Upper lobe of left lung (tissue), 6 donors: ENCODE data around the gene PSME2. TPM values are rescaled to one million over a fixed set of nuclear protein-coding genes. Genes with fewer than 3 reads are reported as not detected.
A peak's percentile ranks its signal among the peaks of the same experiment; 100 is the strongest.

Source experiments
- ATAC-seq, 2 donors: fragments of 200-7000 bp; cut with Tn5 transposase; one replicate each; pipeline ENCODE4 v1.9.1; 2022; ENCODE audit warnings: mild to moderate bottlenecking in 2 of 2, moderate library complexity in 2 of 2; ENCODE audit not compliant: low FRiP score in 2 of 2
- DNase-seq, 2 donors: peaks; one replicate each; pipeline ENCODE4 v3.0.0-alpha.2; 2019 to 2020
- H3K27ac ChIP-seq, 4 donors: fragments of 200-600 bp; sonication (generic); one replicate each; pipeline ENCODE4 v1.5.1; 2016 to 2019
- H3K27me3 ChIP-seq, 4 donors: fragments of 200-600 bp; sonication (generic); one replicate each; pipeline ENCODE4 v1.5.1; 2017 to 2019
- H3K36me3 ChIP-seq, 4 donors: fragments of 200-600 bp; sonication (generic); one replicate each; pipeline ENCODE4 v1.5.1; 2016 to 2019
- H3K4me1 ChIP-seq, 4 donors: fragments of 200-600 bp; sonication (generic); one replicate each; pipeline ENCODE4 v1.5.1; 2018 to 2019
- H3K4me3 ChIP-seq, 4 donors: fragments of 200-600 bp; sonication (generic); one replicate each; pipeline ENCODE4 v1.5.1; 2017 to 2019; ENCODE audit warnings: mild to moderate bottlenecking in 2 of 4, moderate library complexity in 1 of 4
- H3K9me3 ChIP-seq, 4 donors: fragments of 200-600 bp; sonication (generic); one replicate each; pipeline ENCODE4 v1.5.1; 2018 to 2019
- CTCF ChIP-seq, 6 experiments: fragments of 450-650 bp in 4 of 6; fragments of 200-600 bp in 2 of 6; sonication (generic) in 2 of 6; IDR thresholded peaks; one replicate each; pipeline ENCODE4 v1.5.1; 2016 to 2019; ENCODE audit warnings: antibody characterized with exemption in 6 of 6
- EP300 ChIP-seq, 4 donors: sonication (generic); formaldehyde crosslinking; IDR thresholded peaks; one replicate each; pipeline ENCODE4 v1.5.1; 2017; ENCODE audit warnings: antibody characterized with exemption in 4 of 4, control low read depth in 2 of 4
- POLR2A ChIP-seq, 4 donors: fragments of 450-650 bp; IDR thresholded peaks; one replicate each; pipeline ENCODE4 v1.5.1; 2016 to 2017; ENCODE audit warnings: antibody characterized with exemption in 4 of 4, mild to moderate bottlenecking in 2 of 4
- POLR2AphosphoS5 ChIP-seq, 2 donors: sonication (generic); formaldehyde crosslinking; IDR thresholded peaks; one replicate each; pipeline ENCODE4 v1.5.1; 2017; ENCODE audit warnings: antibody characterized with exemption in 2 of 2
- WGBS, 2 donors: methylation state at CpG; one replicate each; pipeline ENCODE4 v1.1.5; 2017 to 2018; 5-methylcytosine and 5-hydroxymethylcytosine counted together
- total RNA-seq, 6 donors: library from RNA; depleted of rRNA in 4 of 6; stranded (reverse); fragments of >200 nt in 4 of 6; gene quantifications; one replicate each; pipeline versions ENCODE4 v1.1.0 to v1.2.1, GENCODE V29; 2016 to 2021
- donor health status: DM: no; HTN: no; CAD: no; lungs with moderate emphysema.
- donor health status: DM: no; HTN: yes; CAD: no; lungs with severe emphysema.

PSME2 gene
- total RNA-seq, 6 donors from 2014 or later, result 58.5 to 144 (median 84.4) TPM

- H3K27ac ChIP-seq, result peak overlapping the region in 2 of 4 donors; percentile 8 to 92
- peak overlapping the region in 1 of 4 donors; percentile 90 for H3K4me3 ChIP-seq
- H3K27me3 ChIP-seq, result no peaks in the 10 kb centered on the region
- ATAC-seq (no peak), DNase-seq (no peak)
- peaks cover 30 to 55% (median 39%) of the 10 kb centered on the region in 4 donors for H3K4me1 ChIP-seq
- peaks cover 4 to 32% (median 28%) of the 10 kb centered on the region in 4 donors for H3K36me3 ChIP-seq
- no peaks in the 10 kb centered on the region for H3K9me3 ChIP-seq
- TF ChIP-seq POLR2AphosphoS5 (IDR thresholded peaks at IDR 0.05) (no peak), EP300 (IDR thresholded peaks at IDR 0.05) (no peak)
- 82 to 89% methylated on average over 8 to 9 of the region's 9 CpGs for WGBS, 2 donors
These were observed 7.0 kb downstream of the PSME2 start for GRCh38 chr14:24139272-24139934.

GRCh38 chr14:24138396-24139271 lies 7.8 kb downstream of the PSME2 start:
- WGBS, 2 donors, result 92 to 93% methylated on average over 13 of the region's 13 CpGs
- DNase-seq, result no peak
- peaks cover 4 to 30% (median 25%) of the 10 kb centered on the region in 4 donors for H3K36me3 ChIP-seq
- ATAC-seq, result no peak
- peak overlapping the region in 2 of 4 donors; percentile 12 to 96 for H3K27ac ChIP-seq
- TF ChIP-seq CTCF (IDR thresholded peaks at IDR 0.05), result no peak
- TF ChIP-seq EP300 (IDR thresholded peaks at IDR 0.05), result no peak
- no peak for TF ChIP-seq POLR2AphosphoS5 (IDR thresholded peaks at IDR 0.05)
- TF ChIP-seq POLR2A (IDR thresholded peaks at IDR 0.05), result no peak
- peaks cover 30 to 55% (median 39%) of the 10 kb centered on the region in 4 donors for H3K4me1 ChIP-seq
- no peaks in the 10 kb centered on the region for H3K9me3 ChIP-seq
- H3K27me3 ChIP-seq, result no peaks in the 10 kb centered on the region
- no peak overlapping the region for H3K4me3 ChIP-seq

GRCh38 chr14:24137529-24138395 lies 8.6 kb downstream of the PSME2 start:
- Histone ChIP-seq H3K27ac (peak overlapping the region in 3 of 4 donors; percentile 12 to 96 (median 96)), H3K9me3 (no peaks in the 10 kb centered on the region), H3K4me1 (peaks cover 30 to 55% (median 39%) of the 10 kb centered on the region in 4 donors), H3K4me3 (no peak overlapping the region), H3K36me3 (peaks cover 4 to 24% (median 20%) of the 10 kb centered on the region in 4 donors), H3K27me3 (no peaks in the 10 kb centered on the region)
- no peak for DNase-seq
- TF ChIP-seq EP300 (IDR thresholded peaks at IDR 0.05), result no peak
- TF ChIP-seq POLR2AphosphoS5 (IDR thresholded peaks at IDR 0.05), result no peak
- TF ChIP-seq POLR2A (IDR thresholded peaks at IDR 0.05), result no peak
- no peak for TF ChIP-seq CTCF (IDR thresholded peaks at IDR 0.05)
- 83 to 91% methylated on average over 8 of the region's 8 CpGs for WGBS, 2 donors
- no peak for ATAC-seq

GRCh38 chr14:24136684-24137528 lies 9.5 kb downstream of the PSME2 start:
- Histone ChIP-seq H3K27ac (peak overlapping the region; percentile 87 to 96 (median 94)), H3K9me3 (no peaks in the 10 kb centered on the region), H3K27me3 (no peaks in the 10 kb centered on the region), H3K4me1 (peaks cover 24 to 48% (median 35%) of the 10 kb centered on the region in 4 donors), H3K4me3 (peak overlapping the region; percentile 73 to 97 (median 88)), H3K36me3 (peaks cover 4 to 24% (median 20%) of the 10 kb centered on the region in 4 donors)
- DNase-seq (no peak), ATAC-seq (no peak)
- 30 to 37% methylated on average over 13 of the region's 13 CpGs for WGBS, 2 donors
- TF ChIP-seq EP300 (IDR thresholded peaks at IDR 0.05), result no peak
- TF ChIP-seq POLR2AphosphoS5 (IDR thresholded peaks at IDR 0.05), result no peak
- no peak for TF ChIP-seq CTCF (IDR thresholded peaks at IDR 0.05)
- no peak for TF ChIP-seq POLR2A (IDR thresholded peaks at IDR 0.05)
